Ascending aorta (tissue), 2 donors: Measurements from ENCODE around the gene NCOA1. TPM values are rescaled to one million over a fixed set of nuclear protein-coding genes. Genes with fewer than 3 reads are reported as not detected.
"Not testable (repeated sequence)": the region's sequence is repeated elsewhere in the genome, so short reads cannot be mapped to it uniquely, and the experiment has no call there.

Experiments
- DNase-seq, 2 donors: peaks; one replicate each; pipeline ENCODE4 v3.0.0-alpha.2; 2019; ENCODE audit warnings: low spot score in 2 of 2
- H3K27ac ChIP-seq, 2 donors: fragments of 200-600 bp; sonication (generic); one replicate each; pipeline ENCODE4 v1.5.1; 2016 to 2017; ENCODE audit warnings: mild to moderate bottlenecking in 1 of 2
- H3K27me3 ChIP-seq: fragments of 200-600 bp; sonication (generic); one replicate; pipeline ENCODE4 v1.5.1; 2017
- H3K36me3 ChIP-seq, 2 donors: fragments of 200-600 bp; sonication (generic); one replicate each; pipeline ENCODE4 v1.5.1; 2016
- H3K4me1 ChIP-seq, 2 donors: fragments of 200-600 bp; sonication (generic); one replicate each; pipeline ENCODE4 v1.5.1; 2016 to 2017; ENCODE audit warnings: mild to moderate bottlenecking in 1 of 2
- H3K4me3 ChIP-seq, 2 donors: fragments of 200-600 bp; sonication (generic); one replicate each; pipeline ENCODE4 v1.5.1; 2016 to 2017; ENCODE audit warnings: mild to moderate bottlenecking in 1 of 2
- H3K9me3 ChIP-seq, 2 donors: fragments of 200-600 bp; sonication (generic); one replicate each; pipeline ENCODE4 v1.5.1; 2016
- intact Hi-C: fragments of 100-400 bp; cut with DNase I; formaldehyde crosslinking; loops from one replicate; pipeline ENCODE4 v1.15.1; 2023
- total RNA-seq: library from RNA; depleted of rRNA; stranded (reverse); fragments of >200 nt; gene quantifications from one replicate; pipeline ENCODE4 v1.1.0, GENCODE V29; 2016
- TF ChIP-seq, protein P1 (sequence below), 3 experiments: fragments of 200-600 bp in 2 of 3; fragments of 450-650 bp in 1 of 3; sonication (generic) in 2 of 3; IDR thresholded peaks; one replicate each; pipeline ENCODE4 v1.5.1; 2016 to 2019; ENCODE audit warnings: antibody characterized with exemption in 3 of 3, mild to moderate bottlenecking in 1 of 3, moderate library complexity in 1 of 3

Gene NCOA1
- total RNA-seq, 1 donor from 2014 or later: 19.3 TPM

DNA sequence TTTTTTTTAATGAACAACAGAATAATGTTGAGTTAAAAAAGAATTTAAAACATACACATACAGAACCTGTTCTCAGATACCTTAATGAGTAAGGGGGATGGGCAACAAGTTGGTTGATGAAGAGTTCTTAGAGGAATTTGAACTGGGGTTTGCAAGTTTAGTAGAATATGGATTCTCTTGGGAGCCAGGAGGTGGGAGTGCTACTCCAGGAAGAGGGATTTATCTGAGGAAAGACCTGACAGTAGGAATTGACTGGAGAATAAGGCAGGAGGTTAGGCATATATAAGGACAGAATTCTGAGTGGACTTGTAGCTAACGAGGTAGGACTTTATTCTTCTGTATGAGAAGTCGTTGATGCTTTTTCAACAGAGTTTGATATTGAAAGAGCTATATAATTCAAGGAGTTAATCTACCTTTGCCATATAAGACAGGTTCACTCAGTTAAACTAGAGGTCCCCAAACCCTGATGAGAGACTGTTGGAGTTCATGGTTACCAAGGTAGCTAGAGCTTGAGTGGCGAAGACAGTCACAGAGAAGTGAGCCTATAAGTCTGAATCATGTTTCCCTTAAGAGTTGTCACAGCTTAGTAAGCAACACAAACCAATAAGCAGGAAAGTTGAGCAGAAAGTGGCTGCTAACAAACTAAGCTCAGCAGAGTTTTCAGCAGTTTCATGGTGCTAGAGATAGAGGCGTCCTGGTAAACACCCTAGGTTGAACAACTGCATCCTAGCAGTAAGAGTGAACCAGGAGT, 88.2 kb downstream of the NCOA1 start:
- intact Hi-C loops: no loop called here
- TF ChIP-seq, protein P1, sequence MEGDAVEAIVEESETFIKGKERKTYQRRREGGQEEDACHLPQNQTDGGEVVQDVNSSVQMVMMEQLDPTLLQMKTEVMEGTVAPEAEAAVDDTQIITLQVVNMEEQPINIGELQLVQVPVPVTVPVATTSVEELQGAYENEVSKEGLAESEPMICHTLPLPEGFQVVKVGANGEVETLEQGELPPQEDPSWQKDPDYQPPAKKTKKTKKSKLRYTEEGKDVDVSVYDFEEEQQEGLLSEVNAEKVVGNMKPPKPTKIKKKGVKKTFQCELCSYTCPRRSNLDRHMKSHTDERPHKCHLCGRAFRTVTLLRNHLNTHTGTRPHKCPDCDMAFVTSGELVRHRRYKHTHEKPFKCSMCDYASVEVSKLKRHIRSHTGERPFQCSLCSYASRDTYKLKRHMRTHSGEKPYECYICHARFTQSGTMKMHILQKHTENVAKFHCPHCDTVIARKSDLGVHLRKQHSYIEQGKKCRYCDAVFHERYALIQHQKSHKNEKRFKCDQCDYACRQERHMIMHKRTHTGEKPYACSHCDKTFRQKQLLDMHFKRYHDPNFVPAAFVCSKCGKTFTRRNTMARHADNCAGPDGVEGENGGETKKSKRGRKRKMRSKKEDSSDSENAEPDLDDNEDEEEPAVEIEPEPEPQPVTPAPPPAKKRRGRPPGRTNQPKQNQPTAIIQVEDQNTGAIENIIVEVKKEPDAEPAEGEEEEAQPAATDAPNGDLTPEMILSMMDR (IDR thresholded peaks at IDR 0.05): no peak
- no peaks in the 10 kb centered on the region for H3K9me3 ChIP-seq
- no peak overlapping the region for H3K27ac ChIP-seq
- no peaks in the 10 kb centered on the region for H3K36me3 ChIP-seq
- H3K4me3 ChIP-seq: no peak overlapping the region
- DNase-seq: no peak
- no peaks in the 10 kb centered on the region for H3K27me3 ChIP-seq
- H3K4me1 ChIP-seq: peaks cover 0 to 10% of the 10 kb centered on the region in 2 donors

DNA sequence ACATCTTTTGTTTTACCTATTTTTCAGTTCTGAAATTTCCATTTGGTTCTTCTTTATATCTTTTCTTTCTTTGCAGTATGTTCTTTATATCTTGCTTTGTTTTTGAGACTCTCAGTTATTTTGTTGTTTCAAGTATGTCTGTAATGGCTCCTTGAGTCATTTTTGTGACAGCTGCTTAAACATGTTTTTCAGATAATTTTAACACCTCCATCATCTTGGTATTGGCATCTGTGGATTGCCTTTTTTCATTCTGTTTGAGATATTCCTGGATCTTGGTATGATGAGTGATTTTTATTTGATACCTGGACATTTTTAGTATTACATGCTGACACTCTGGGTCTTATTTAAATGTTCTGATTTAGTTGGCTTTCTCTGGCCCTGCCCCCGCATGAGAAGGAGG, 89.5 kb downstream of the NCOA1 start:
- intact Hi-C loops: no loop called here
- Histone ChIP-seq H3K4me1 (peaks cover 0 to 10% of the 10 kb centered on the region in 2 donors), H3K4me3 (no peak overlapping the region), H3K36me3 (no peaks in the 10 kb centered on the region), H3K27ac (no peak overlapping the region), H3K9me3 (no peaks in the 10 kb centered on the region), H3K27me3 (no peaks in the 10 kb centered on the region)
- no peak for DNase-seq
- TF ChIP-seq, protein P1 (IDR thresholded peaks at IDR 0.05): no peak

DNA sequence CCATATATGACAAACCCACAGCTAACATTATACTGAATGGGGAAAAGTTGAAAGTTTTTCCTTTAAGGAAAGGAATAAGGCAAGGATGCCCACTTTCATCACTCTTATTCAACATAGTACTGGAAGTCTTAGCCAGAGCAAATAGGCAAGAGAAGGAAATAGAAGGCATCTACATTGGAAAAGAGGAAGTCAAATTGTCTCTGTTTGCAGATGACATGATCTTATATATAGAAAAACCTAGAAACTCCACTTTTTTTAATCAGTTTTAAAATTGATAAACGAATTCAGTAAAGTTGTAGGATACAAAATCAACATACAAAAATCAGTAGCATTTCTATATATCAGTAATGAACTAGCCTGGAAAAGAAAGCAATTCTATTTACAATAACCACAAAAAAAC, 90.9 kb downstream of the NCOA1 start:
- H3K4me3 ChIP-seq, H3K4me1 ChIP-seq, H3K36me3 ChIP-seq, H3K9me3 ChIP-seq, H3K27me3 ChIP-seq, intact Hi-C loops, H3K27ac ChIP-seq, DNase-seq: not testable (repeated sequence)

DNA sequence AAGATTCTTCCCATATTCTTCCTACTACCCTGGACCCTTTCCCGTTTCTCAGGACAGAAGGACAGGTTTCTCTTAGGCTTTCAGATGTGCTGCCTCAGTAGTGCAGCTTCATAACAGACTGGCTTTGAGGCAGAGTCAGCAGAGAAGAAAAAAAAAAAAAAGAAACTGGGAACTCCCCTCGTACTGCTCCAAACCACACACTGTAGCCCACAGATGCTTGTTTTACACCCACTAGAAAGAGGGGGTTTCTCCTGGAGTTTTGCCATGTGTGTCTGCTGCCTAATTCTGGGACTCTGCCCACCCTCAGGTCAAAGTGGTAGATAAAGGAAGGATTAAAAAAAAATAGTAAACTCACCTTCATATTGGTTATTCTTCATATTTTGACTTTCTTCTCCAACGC, 95.9 kb downstream of the NCOA1 start:
- Histone ChIP-seq H3K4me1 (no peaks in the 10 kb centered on the region), H3K4me3 (no peak overlapping the region), H3K36me3 (peaks cover 0 to 6% of the 10 kb centered on the region in 2 donors), H3K9me3 (no peaks in the 10 kb centered on the region), H3K27me3 (no peaks in the 10 kb centered on the region), H3K27ac (no peak overlapping the region)
- intact Hi-C loops: no loop called here
- TF ChIP-seq, protein P1 (IDR thresholded peaks at IDR 0.05): no peak
- DNase-seq: no peak

DNA sequence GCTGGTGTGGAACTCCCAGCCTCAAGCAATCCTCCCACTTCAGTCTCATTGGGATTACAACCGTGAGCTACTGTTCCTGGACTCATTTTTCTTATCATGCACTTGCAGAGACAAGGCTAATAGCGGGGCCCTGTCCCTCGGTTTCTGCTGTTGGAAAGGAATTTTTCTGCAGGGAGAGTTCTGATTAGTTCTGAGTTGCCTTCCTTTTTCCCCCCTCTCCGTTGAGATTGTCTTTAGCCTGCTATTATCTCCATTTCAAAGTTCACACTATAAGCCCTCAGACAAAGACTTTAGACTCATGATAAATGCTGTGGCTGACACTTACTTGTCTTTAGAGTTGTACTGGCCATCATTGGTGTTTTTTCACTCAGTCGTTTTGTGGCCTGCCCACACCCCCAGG, 97.2 kb downstream of the NCOA1 start:
- TF ChIP-seq, protein P1 (IDR thresholded peaks at IDR 0.05): no peak
- Histone ChIP-seq H3K36me3 (peaks cover 0 to 6% of the 10 kb centered on the region in 2 donors), H3K9me3 (no peaks in the 10 kb centered on the region), H3K27me3 (no peaks in the 10 kb centered on the region), H3K4me1 (no peaks in the 10 kb centered on the region), H3K27ac (no peak overlapping the region), H3K4me3 (no peak overlapping the region)
- no peak for DNase-seq
- intact Hi-C loops: no loop called here

DNA sequence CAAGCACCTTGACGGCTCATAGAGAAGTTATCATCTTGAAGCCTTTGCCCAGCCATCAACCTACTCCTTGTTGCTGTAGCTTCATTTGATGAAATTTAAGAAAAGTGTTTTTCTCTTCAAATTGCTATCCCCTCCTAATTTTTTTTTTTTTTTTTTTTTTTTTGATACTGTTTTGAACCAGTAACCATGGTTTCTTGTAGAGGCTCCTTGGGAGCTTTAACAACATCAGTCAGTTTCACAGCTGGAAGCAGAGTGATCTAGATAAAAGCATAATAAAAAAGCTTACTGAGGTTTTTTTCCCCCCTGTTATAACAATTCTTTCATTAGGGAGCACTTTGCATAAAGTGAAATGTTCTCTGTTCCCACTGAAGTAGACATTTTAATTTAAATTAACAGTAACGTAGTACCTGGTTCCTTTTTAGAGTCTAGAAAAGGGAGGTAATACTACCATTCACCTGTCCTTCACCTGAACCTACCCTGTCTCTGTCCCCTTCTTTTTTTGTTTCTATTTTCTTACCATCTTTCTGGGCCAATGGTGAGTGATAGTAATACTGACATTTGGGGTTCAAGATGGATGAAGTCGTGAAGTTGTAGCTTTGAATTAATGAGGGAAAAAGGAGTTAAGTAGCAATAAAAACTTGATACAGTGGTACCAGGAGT, 101.5 kb downstream of the NCOA1 start:
- Histone ChIP-seq H3K4me1 (no peaks in the 10 kb centered on the region), H3K9me3 (no peaks in the 10 kb centered on the region), H3K4me3 (no peak overlapping the region), H3K27ac (no peak overlapping the region), H3K36me3 (peaks cover 0 to 6% of the 10 kb centered on the region in 2 donors), H3K27me3 (no peaks in the 10 kb centered on the region)
- DNase-seq: no peak
- intact Hi-C loops: no loop called here
- TF ChIP-seq, protein P1 (IDR thresholded peaks at IDR 0.05): no peak
